T-helper 2 cell (primary cell): Measurements from ENCODE around the gene SASH1.
"Not testable (repeated sequence)": the region's sequence is repeated elsewhere in the genome, so short reads cannot be mapped to it uniquely, and the experiment has no call there.

Experiments used
- DNase-seq, 5 experiments: peaks; one replicate each; pipeline versions ENCODE4 v3.0.0 to v3.0.0-alpha.2; 2012 to 2022

Gene SASH1

GRCh38 chr6:148559848-148560433, 217.3 kb downstream of the SASH1 start:
- peak; percentile 34 to 62 (median 53) for DNase-seq

- DNase-seq = no peak
Measured at GRCh38 chr6:148561629-148562028, 219.0 kb downstream of the SASH1 start.

- no peak for DNase-seq
Measured at GRCh38 chr6:148563066-148563465, 220.4 kb downstream of the SASH1 start.

- DNase-seq = no peak
Measured at GRCh38 chr6:148564494-148565035, 221.9 kb downstream of the SASH1 start.

GRCh38 chr6:148565321-148565926, 222.8 kb downstream of the SASH1 start:
- no peak for DNase-seq

GRCh38 chr6:148565930-148566663, 223.5 kb downstream of the SASH1 start:
- peak in 1 of 5 experiments; percentile 59 for DNase-seq

- peak in 2 of 5 experiments; percentile 22 to 73 for DNase-seq
Measured at GRCh38 chr6:148566664-148567350, 224.2 kb downstream of the SASH1 start.

GRCh38 chr6:148570456-148570855, 227.8 kb downstream of the SASH1 start:
- DNase-seq = no peak

GRCh38 chr6:148572676-148573335, 230.2 kb downstream of the SASH1 start:
- no peak for DNase-seq

- DNase-seq = no peak
Measured at GRCh38 chr6:148573922-148574321, 231.3 kb downstream of the SASH1 start.

GRCh38 chr6:148577687-148578488, 235.2 kb downstream of the SASH1 start:
- peak in 3 of 5 experiments; percentile 8 to 77 (median 23) for DNase-seq

GRCh38 chr6:148578489-148578814, 235.8 kb downstream of the SASH1 start:
- no peak for DNase-seq

- DNase-seq = no peak
Measured at GRCh38 chr6:148578837-148579565, 236.4 kb downstream of the SASH1 start.

GRCh38 chr6:148580442-148580841, 237.8 kb downstream of the SASH1 start:
- no peak for DNase-seq

- no peak for DNase-seq
Measured at GRCh38 chr6:148583631-148584030, 241.0 kb downstream of the SASH1 start.

GRCh38 chr6:148585641-148586040, 243.0 kb downstream of the SASH1 start:
- not testable (repeated sequence) for DNase-seq

GRCh38 chr6:148590883-148591282, 248.2 kb downstream of the SASH1 start:
- no peak for DNase-seq

- DNase-seq = peak in 1 of 5 experiments; percentile 24
Measured at GRCh38 chr6:148591656-148592055, 249.0 kb downstream of the SASH1 start.

GRCh38 chr6:148593130-148593812, 250.6 kb downstream of the SASH1 start:
- no peak for DNase-seq

- DNase-seq = no peak
Measured at GRCh38 chr6:148593813-148594170, 251.2 kb downstream of the SASH1 start.

- DNase-seq = no peak
Measured at GRCh38 chr6:148595550-148595949, 252.9 kb downstream of the SASH1 start.
